Ovary (tissue), 9 donors: Measurements from ENCODE around the gene FLT3LG. TPM values are rescaled to one million over a fixed set of nuclear protein-coding genes. Genes with fewer than 3 reads are reported as not detected.

Experiments used
- DNase-seq, 5 donors: peaks; one replicate each; pipeline ENCODE4 v3.0.0-alpha.2; 2019 to 2020
- H3K27ac ChIP-seq, 2 donors: fragments of 200-600 bp; one replicate each; pipeline versions ENCODE4 v1.5.1 to v1.8.0; 2019 to 2022
- H3K27me3 ChIP-seq: fragments of 200-600 bp; one replicate; pipeline ENCODE4 v1.8.0; 2022
- H3K36me3 ChIP-seq: fragments of 200-600 bp; sonication (generic); one replicate; pipeline ENCODE4 v1.5.1; 2019
- H3K4me1 ChIP-seq: one replicate; pipeline ENCODE4 v1.8.1; 2013; ENCODE audit warnings: mild to moderate bottlenecking, moderate library complexity; ENCODE audit not compliant: insufficient read depth
- H3K4me3 ChIP-seq: fragments of 200-600 bp; sonication (generic); one replicate; pipeline ENCODE4 v1.5.1; 2017
- H3K9me3 ChIP-seq, 2 donors: fragments of 200-600 bp in 1 of 2; sonication (generic) in 1 of 2; one replicate each; pipeline versions ENCODE4 v1.5.1 to v1.8.1; 2013 to 2019; ENCODE audit warnings: mild to moderate bottlenecking in 1 of 2, moderate library complexity in 1 of 2
- CTCF ChIP-seq, 3 donors: fragments of 450-650 bp in 2 of 3; fragments of 200-600 bp in 1 of 3; IDR thresholded peaks; one replicate each; pipeline versions ENCODE4 v1.5.1 to v1.8.0; 2016 to 2022; ENCODE audit warnings: antibody characterized with exemption in 3 of 3, mild to moderate bottlenecking in 1 of 3
- EP300 ChIP-seq: sonication (generic); formaldehyde crosslinking; IDR thresholded peaks from one replicate; pipeline ENCODE4 v1.6.1; 2017; ENCODE audit warnings: antibody characterized with exemption
- POLR2A ChIP-seq: fragments of 450-650 bp; IDR thresholded peaks from one replicate; pipeline ENCODE4 v1.6.1; 2017; ENCODE audit warnings: antibody characterized with exemption, mild to moderate bottlenecking, moderate library complexity
- WGBS, 3 donors: extraction: QIAGEN DNeasy Blood & Tissue Kit in 1 of 3; methylation state at CpG; one replicate each; pipeline versions ENCODE4 v1.1.5 to v1.1.7; 2013 to 2017; 5-methylcytosine and 5-hydroxymethylcytosine counted together
- intact Hi-C, 4 donors: fragments of 100-400 bp; cut with DNase I; formaldehyde crosslinking; loops; one replicate each; pipeline versions ENCODE4 v1.11.0 to v1.15.1; 2022 to 2023
- polyA plus RNA-seq, 2 donors: library from polyadenylated mRNA; stranded (reverse); fragments of 200-250 nt in 1 of 2; fragments of 350-450 nt in 1 of 2; fragmentation: Illumina TruSeq in 1 of 2; extraction: RNeasy Lipid Tissue Mini Kit (QIAGEN cat#74804) in 1 of 2; gene quantifications; one replicate each; pipeline ENCODE4 v1.2.3, GENCODE V29; 2013 to 2014
- total RNA-seq, 7 donors: library from RNA; depleted of rRNA in 2 of 7; stranded (reverse); fragments of >200 nt in 2 of 7; fragmentation: NEBNext Ultra II Directional in 3 of 7; extraction: Animal tissue kit (Norgen Biotek cat#: 25700) in 3 of 7; gene quantifications; one replicate each; pipeline versions ENCODE4 v1.1.0 to v1.2.4, GENCODE V29; 2016 to 2023
- donor health status: DM: no; HTN: no; CAD: no; lungs with moderate emphysema.
- donor health status: DM: no; HTN: no; CAD: no.
- donor health status: Bipolar disorder and iron deficiency.
- donor health status: DM: yes; HTN: yes; CAD: no.
- donor health status: DM: no; HTN: no; CAD: no.
- donor health status: DM: yes; HTN: yes; CAD: no.

FLT3LG gene
- total and polyA plus RNA-seq, 9 donors, result 3.9 to 15.3 (median 12.2) TPM

DNA sequence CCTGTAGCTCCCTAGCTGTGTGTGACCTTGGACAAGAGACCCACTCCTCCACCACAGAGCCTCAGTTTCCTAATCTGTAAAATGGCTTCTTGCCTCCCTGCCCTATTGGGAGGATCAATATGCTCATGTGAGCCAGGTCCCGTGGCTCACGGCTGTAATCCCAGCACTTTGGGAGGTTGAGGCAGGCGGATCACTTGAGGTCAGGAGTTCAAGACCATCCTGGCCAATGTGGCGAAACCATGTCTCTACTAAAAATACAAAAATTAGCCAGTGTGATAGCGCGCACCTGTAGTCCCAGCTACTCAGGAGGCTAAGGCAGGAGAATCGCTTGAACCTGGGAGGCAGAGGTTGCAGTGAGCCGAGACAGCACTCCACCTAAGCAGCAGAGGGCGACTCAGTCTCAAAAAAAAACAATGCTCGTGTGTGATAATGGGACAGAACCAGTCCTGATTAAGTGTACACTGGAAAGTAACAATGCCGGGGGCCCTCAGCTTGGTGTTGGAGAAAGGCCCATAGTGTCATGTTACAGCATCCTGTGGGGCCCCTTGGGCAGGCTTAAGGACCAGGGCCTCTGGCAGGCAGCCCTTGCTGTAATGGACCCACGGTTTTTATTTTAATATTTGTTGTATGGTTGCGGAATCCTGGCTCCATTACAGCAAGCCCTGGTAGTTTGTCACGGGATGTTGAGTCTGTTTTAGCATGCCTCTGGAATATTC, 29.0 kb downstream of the FLT3LG start:
- intact Hi-C loops, result no loop called here
- TF ChIP-seq CTCF (IDR thresholded peaks at IDR 0.05) (peak; percentile 51 to 81 (median 74)), POLR2A (no peak)
- DNase-seq, result peak in 4 of 5 donors; percentile 56 to 72 (median 64)
- no peaks in the 10 kb centered on the region for H3K27me3 ChIP-seq
- no peaks in the 10 kb centered on the region for H3K4me1 ChIP-seq
- H3K36me3 ChIP-seq, result no peaks in the 10 kb centered on the region
- H3K9me3 ChIP-seq, result no peaks in the 10 kb centered on the region
- WGBS, 3 donors, result 29 to 42% (median 30%) methylated on average over 14 of the region's 14 CpGs
- H3K4me3 ChIP-seq, result no peak overlapping the region
- H3K27ac ChIP-seq, result no peak overlapping the region

DNA sequence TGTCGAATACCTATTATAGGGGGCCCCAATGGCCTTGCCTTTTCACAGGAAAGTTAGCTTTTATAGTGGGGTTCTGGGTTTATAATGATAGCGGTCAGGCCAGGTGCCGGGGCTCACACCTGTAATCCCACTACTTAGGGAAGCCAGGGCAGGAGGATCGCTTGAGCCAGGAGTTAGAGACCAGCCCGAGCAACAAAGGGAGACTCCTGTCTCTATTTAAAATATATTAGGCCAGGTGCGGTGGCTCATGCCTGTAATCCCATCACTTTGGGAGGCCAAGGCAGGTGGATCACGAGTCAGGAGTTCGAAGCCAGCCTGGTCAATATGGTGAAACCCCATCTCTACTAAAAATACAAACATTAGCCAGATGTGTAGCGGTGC, 29.6 kb downstream of the FLT3LG start:
- intact Hi-C loops, result no loop called here
- H3K27ac ChIP-seq, result no peak overlapping the region
- no peaks in the 10 kb centered on the region for H3K9me3 ChIP-seq
- no peaks in the 10 kb centered on the region for H3K36me3 ChIP-seq
- H3K4me3 ChIP-seq, result no peak overlapping the region
- H3K27me3 ChIP-seq, result no peaks in the 10 kb centered on the region
- 69 to 75% (median 73%) methylated on average over 9 of the region's 9 CpGs for whole genome bisulfite sequencing, 3 donors
- no peaks in the 10 kb centered on the region for H3K4me1 ChIP-seq
- DNase-seq, result no peak
- TF ChIP-seq CTCF (IDR thresholded peaks at IDR 0.05) (no peak), POLR2A (no peak), EP300 (no peak)

GRCh38 chr19:49506575-49507105, 32.6 kb downstream of the FLT3LG start:
- H3K4me1 ChIP-seq, result no peaks in the 10 kb centered on the region
- no peak overlapping the region for H3K27ac ChIP-seq
- H3K27me3 ChIP-seq, result no peaks in the 10 kb centered on the region
- no peak overlapping the region for H3K4me3 ChIP-seq
- intact Hi-C loops, result loop anchor here in 2 of 4 donors (5.0 kb wide), 2 partner anchors 36 to 46 kb away; no protein-coding TSS in a partner anchor
- H3K36me3 ChIP-seq, result no peaks in the 10 kb centered on the region
- TF ChIP-seq CTCF (IDR thresholded peaks at IDR 0.05), result peak in 1 of 3 donors; percentile 17
- no peak for TF ChIP-seq POLR2A
- no peak for DNase-seq
- H3K9me3 ChIP-seq, result no peaks in the 10 kb centered on the region
- 43 to 50% (median 48%) methylated on average over 8 of the region's 8 CpGs for WGBS, 3 donors

DNA sequence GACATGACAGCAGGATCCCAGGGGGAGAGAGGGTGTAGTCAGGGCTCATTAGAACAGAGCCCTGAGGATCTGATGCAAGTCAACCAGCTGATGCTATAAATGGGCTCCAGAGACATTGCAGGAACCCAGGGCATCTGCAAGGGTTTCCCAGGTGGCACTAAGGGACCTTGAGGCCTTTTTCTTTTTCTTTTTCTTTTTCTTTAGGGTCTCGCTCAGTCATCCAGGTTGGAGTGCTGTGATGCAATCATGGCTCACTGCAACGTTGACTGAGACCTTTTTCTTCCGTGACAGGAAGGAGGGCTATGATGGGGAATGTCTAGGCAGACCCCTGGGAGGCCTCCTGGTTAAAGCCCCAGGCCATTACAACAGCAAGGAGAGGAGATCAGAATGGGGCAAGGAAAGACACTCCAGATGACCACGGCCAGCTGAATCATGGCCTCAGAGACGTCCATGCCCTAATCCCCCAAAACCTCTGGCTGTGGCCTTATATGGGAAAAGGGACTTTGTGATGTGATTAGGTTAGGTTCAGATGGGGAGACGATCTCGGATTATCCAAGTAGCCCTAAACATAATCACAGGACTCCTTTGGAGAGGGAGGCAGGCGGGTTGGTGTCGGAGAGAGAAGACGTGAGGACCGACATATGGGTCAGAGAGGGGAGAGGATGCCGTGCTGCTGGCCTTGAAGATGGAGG, 33.9 kb downstream of the FLT3LG start:
- intact Hi-C loops, result loop anchor here in 2 of 4 donors (5.0 kb wide), 2 partner anchors 34 to 44 kb away; no protein-coding TSS in a partner anchor
- Histone ChIP-seq H3K4me1 (peaks cover 3% of the 10 kb centered on the region), H3K36me3 (no peaks in the 10 kb centered on the region), H3K9me3 (no peaks in the 10 kb centered on the region), H3K27me3 (no peaks in the 10 kb centered on the region), H3K4me3 (no peak overlapping the region), H3K27ac (no peak overlapping the region)
- 57 to 72% (median 59%) methylated on average over 12 of the region's 12 CpGs for WGBS, 3 donors
- TF ChIP-seq CTCF (IDR thresholded peaks at IDR 0.05), result no peak
- no peak for TF ChIP-seq POLR2A
- no peak for TF ChIP-seq EP300
- no peak for DNase-seq
